Esophagus (tissue), 2 donors: ENCODE results near the gene NPTX1. TPM values are rescaled to one million over a fixed set of nuclear protein-coding genes. Genes with fewer than 3 reads are reported as not detected.

Experiments used
- H3K27ac ChIP-seq, 2 donors: one replicate each; pipeline ENCODE4 v1.5.1; 2013; ENCODE audit warnings: low read depth in 2 of 2, mild to moderate bottlenecking in 2 of 2, inconsistent platforms in 1 of 2, low read length in 1 of 2, moderate library complexity in 1 of 2
- H3K27me3 ChIP-seq, 2 donors: one replicate each; pipeline ENCODE4 v1.6.1; 2013; ENCODE audit warnings: low read length in 2 of 2, control low read depth in 1 of 2, mild to moderate bottlenecking in 1 of 2; ENCODE audit not compliant: insufficient read depth in 2 of 2, control insufficient read depth in 1 of 2
- H3K36me3 ChIP-seq, 2 donors: one replicate each; pipeline ENCODE4 v1.6.1; 2013; ENCODE audit warnings: low read length in 1 of 2; ENCODE audit not compliant: control insufficient read depth in 2 of 2, insufficient read depth in 2 of 2
- H3K4me1 ChIP-seq, 2 donors: one replicate each; pipeline ENCODE4 v1.6.1; 2013; ENCODE audit warnings: low read length in 1 of 2; ENCODE audit not compliant: control insufficient read depth in 2 of 2, insufficient read depth in 2 of 2
- H3K4me3 ChIP-seq, 2 donors: one replicate each; pipeline ENCODE4 v1.5.1; 2013; ENCODE audit warnings: low read length in 2 of 2, mild to moderate bottlenecking in 2 of 2, low read depth in 1 of 2, moderate library complexity in 1 of 2
- H3K9me3 ChIP-seq, 2 donors: one replicate each; pipeline ENCODE4 v1.6.1; 2013; ENCODE audit warnings: mild to moderate bottlenecking in 2 of 2, low read depth in 1 of 2, low read length in 1 of 2, moderate library complexity in 1 of 2; ENCODE audit not compliant: control insufficient read depth in 2 of 2, insufficient read depth in 1 of 2
- WGBS, 2 donors: extraction: QIAGEN DNeasy Blood & Tissue Kit; methylation state at CpG; one replicate each; pipeline ENCODE4 v1.1.7; 2013; 5-methylcytosine and 5-hydroxymethylcytosine counted together
- polyA plus RNA-seq, 2 donors: library from polyadenylated mRNA; stranded (reverse); fragments of 200-250 nt; gene quantifications; one replicate each; pipeline ENCODE4 v1.2.3, GENCODE V29; 2013
- donor health status: healthy with polysubstance abuse.
- donor health status: Bipolar disorder and iron deficiency.

Gene NPTX1
- polyA plus RNA-seq, 2 donors: 0.02 to 0.11 TPM

GRCh38 chr17:80425835-80426426 lies 50.5 kb downstream of the NPTX1 start:
- peaks cover 0 to 7% of the 10 kb centered on the region in 2 donors for H3K4me1 ChIP-seq
- H3K9me3 ChIP-seq: no peaks in the 10 kb centered on the region
- no peaks in the 10 kb centered on the region for H3K27me3 ChIP-seq
- no peaks in the 10 kb centered on the region for H3K36me3 ChIP-seq
- 83 to 84% methylated on average over 9 of the region's 9 CpGs for WGBS, 2 donors
- no peak overlapping the region for H3K27ac ChIP-seq
- H3K4me3 ChIP-seq: no peak overlapping the region

DNA sequence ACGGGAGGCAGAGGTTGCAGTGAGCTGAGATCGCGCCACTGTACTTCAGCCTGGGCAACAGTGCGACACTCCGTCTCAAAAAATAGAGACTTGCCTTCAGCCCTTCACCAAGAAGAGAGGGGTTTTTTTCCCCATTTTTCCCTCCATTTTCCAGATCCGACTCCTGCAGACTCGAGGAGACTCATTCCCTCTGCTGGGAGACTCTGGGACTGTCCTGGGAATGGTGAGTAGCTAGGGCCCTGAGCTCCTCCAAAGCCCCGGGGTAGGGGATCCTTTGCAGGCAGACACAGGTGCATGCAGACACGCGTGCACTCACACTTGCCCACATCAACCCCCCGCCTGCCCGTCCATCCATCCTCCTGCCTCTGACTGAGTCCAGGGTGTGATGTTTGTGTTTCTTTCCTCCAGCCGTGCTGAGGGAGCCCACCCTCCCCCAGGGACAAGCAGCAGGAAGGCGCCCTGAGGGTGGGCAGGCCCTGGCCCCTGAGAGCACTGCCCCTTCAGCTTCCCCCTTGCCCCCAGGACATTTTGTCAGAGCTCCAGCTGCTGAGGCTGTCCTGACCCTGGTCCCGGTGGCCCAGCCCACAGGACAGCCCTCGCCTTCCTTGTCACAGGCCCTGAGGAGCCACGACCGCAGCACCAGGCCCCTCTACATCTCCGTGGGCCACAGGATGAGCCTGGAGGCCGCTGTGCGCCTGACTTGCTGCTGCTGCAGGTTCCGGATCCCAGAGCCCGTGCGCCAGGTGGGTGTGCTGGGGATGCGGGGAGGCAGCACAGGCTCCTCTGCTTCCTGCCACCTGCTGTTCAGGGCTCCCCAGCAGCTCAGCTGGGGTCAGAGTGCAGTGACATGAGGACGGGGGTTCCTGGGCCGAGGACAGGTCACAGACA lies 51.3 kb downstream of the NPTX1 start:
- Histone ChIP-seq H3K4me3 (no peak overlapping the region), H3K36me3 (no peaks in the 10 kb centered on the region), H3K27me3 (no peaks in the 10 kb centered on the region), H3K9me3 (no peaks in the 10 kb centered on the region), H3K27ac (no peak overlapping the region), H3K4me1 (peaks cover 0 to 7% of the 10 kb centered on the region in 2 donors)
- 82 to 84% methylated on average over 27 of the region's 27 CpGs for WGBS, 2 donors

DNA sequence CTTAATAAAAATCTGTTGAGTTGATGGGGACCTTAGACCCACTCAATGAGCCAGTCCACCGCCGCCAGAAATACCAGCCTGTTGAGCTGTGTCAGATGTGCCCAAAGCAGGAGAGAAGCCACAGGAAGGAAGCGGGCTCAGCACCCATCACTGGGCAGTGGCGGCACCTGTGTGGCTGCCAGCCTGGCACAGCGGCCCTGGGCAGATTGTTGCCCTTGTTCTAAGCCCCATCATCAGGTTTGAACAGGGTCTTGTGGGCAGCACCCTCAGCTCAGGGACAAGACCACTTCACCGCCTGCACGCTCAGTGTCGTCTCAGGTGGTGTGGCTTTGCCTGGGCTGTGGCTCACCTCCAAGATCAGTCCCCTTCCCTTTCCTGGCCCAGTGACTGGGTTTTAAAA lies 52.1 kb downstream of the NPTX1 start:
- Histone ChIP-seq H3K4me3 (no peak overlapping the region), H3K9me3 (no peaks in the 10 kb centered on the region), H3K4me1 (peaks cover 0 to 7% of the 10 kb centered on the region in 2 donors), H3K36me3 (peaks cover 0 to 4% of the 10 kb centered on the region in 2 donors), H3K27ac (no peak overlapping the region), H3K27me3 (no peaks in the 10 kb centered on the region)
- 76 to 78% methylated on average over 8 of the region's 8 CpGs for WGBS, 2 donors

DNA sequence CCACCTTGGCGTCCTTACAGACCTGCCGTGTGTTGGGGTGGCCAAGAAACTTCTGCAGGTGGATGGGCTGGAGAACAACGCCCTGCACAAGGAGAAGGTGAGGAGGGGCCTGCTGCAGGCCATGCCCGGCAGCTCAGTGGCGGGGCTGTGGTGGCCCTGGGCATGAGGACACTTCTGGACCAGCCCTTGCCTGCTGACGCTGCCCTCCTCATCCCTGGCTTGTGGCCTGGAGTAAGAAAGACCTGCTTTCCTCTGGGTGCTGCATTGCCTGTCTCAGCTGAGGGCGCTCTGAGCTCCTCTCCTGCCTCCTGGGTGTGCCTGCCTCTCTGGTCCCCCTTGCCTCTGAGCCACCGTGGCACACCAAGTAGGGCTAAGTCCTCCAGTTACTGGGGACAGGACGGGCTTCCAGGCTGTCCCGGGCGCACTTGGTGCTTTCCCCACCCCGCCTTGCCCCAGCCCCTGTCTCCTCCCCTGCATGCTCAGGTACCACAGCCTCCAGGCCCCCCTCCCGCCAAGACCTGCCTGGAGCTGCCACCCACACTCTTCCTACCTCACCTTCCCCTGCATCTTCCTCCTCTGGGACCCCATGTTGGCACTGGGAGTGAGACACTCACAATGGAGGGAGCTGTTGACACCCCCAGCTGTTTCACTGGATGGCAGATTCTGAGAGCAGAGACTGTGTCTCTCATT lies 52.7 kb downstream of the NPTX1 start:
- 61 to 62% methylated on average over 13 of the region's 13 CpGs for WGBS, 2 donors
- no peak overlapping the region for H3K27ac ChIP-seq
- peaks cover 0 to 7% of the 10 kb centered on the region in 2 donors for H3K4me1 ChIP-seq
- H3K36me3 ChIP-seq: peaks cover 0 to 5% of the 10 kb centered on the region in 2 donors
- H3K27me3 ChIP-seq: no peaks in the 10 kb centered on the region
- H3K9me3 ChIP-seq: no peaks in the 10 kb centered on the region
- H3K4me3 ChIP-seq: no peak overlapping the region

GRCh38 chr17:80422981-80423380 lies 53.4 kb downstream of the NPTX1 start:
- Histone ChIP-seq H3K27me3 (no peaks in the 10 kb centered on the region), H3K4me1 (peaks cover 0 to 7% of the 10 kb centered on the region in 2 donors), H3K27ac (no peak overlapping the region), H3K4me3 (no peak overlapping the region), H3K9me3 (no peaks in the 10 kb centered on the region), H3K36me3 (peaks cover 0 to 7% of the 10 kb centered on the region in 2 donors)
- WGBS, 2 donors: 67% methylated on average over 20 of the region's 20 CpGs

- Histone ChIP-seq H3K27me3 (no peaks in the 10 kb centered on the region), H3K36me3 (peaks cover 0 to 14% of the 10 kb centered on the region in 2 donors), H3K9me3 (no peaks in the 10 kb centered on the region), H3K4me1 (peaks cover 0 to 7% of the 10 kb centered on the region in 2 donors), H3K4me3 (no peak overlapping the region), H3K27ac (no peak overlapping the region)
- 84 to 85% methylated on average over 18 of the region's 18 CpGs for WGBS, 2 donors
Observed at GRCh38 chr17:80422276-80422675, 54.1 kb downstream of the NPTX1 start.

DNA sequence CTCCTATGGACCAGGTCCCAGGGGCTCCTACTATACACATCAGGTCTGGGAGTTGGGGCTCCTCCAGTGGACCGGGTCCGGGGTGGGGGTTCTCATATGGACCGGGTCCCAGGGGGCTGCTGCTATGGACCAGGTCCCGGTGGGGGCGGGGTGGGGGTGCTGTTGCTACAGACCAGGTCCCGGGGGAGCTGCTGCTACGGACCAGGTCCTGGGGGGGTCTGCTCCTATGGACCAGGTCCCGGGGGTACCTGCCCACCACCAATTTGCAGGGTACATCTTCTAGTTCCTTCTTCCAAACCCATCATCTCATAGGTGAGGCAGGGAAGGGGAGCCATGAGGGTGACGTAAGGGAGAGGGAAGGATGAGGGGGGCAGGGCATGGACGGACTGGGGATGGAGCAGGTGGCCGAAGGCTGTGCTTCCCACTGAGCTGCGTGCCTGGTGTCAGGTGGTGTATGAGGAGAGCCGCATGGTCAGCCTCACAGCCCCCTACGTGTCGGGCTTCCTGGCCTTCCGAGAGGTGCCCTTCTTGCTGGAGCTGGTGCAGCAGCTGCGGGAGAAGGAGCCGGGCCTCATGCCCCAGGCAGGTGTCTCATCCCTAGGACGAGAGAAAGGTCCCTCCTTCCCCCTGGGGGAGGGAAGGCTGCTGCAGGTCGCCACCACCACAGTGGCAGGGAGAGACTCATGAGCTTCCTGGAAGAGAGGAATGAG lies 54.9 kb downstream of the NPTX1 start:
- Histone ChIP-seq H3K27me3 (no peaks in the 10 kb centered on the region), H3K36me3 (peaks cover 0 to 16% of the 10 kb centered on the region in 2 donors), H3K4me3 (no peak overlapping the region), H3K27ac (no peak overlapping the region), H3K4me1 (peaks cover 0 to 7% of the 10 kb centered on the region in 2 donors), H3K9me3 (no peaks in the 10 kb centered on the region)
- WGBS, 2 donors: 74 to 76% methylated on average over 18 to 20 of the region's 20 CpGs

DNA sequence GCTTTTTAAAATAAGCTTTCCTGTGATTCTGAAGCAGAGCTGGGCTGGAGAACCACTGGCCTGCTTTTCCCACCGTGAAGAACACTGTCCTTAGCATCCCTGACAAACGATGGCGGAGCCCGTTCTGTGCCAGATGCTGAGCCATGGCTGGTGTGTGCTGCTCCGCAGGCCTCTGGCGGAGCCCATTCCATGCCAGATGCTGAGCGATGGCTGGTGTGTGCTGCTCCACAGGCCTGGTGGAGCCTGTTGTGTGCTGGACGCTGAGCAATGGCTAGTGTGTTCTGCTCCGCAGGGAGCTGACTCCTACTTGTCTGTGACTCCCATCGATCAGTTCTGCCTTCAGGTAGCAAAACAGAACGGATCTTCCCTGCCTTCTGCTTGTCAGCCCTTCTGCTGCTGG lies 57.2 kb downstream of the NPTX1 start:
- Histone ChIP-seq H3K36me3 (peaks cover 0 to 16% of the 10 kb centered on the region in 2 donors), H3K9me3 (no peaks in the 10 kb centered on the region), H3K27me3 (no peaks in the 10 kb centered on the region), H3K4me1 (peaks cover 0 to 13% of the 10 kb centered on the region in 2 donors), H3K4me3 (no peak overlapping the region), H3K27ac (no peak overlapping the region)
- 84 to 86% methylated on average over 11 of the region's 11 CpGs for WGBS, 2 donors

DNA sequence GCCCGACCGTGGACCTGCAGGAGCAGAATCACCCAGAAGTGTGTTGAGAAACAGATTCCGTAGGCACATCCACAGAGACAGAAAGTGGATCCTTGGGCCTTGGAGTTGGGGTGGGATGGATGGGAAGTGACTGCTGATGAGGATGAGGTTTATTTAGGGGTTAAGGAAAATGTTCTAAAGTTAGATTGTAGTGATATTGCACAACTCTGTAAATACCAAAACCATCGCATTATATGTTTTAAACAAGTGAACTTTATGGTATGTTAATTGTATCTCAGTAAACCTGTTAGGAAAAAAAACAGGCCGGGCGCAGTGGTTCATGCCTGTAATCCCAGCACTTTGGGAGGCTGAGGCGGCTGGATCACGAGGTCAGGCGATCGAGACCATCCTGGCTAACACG lies 57.8 kb downstream of the NPTX1 start:
- Histone ChIP-seq H3K4me3 (no peak overlapping the region), H3K27ac (no peak overlapping the region), H3K36me3 (peaks cover 0 to 16% of the 10 kb centered on the region in 2 donors), H3K4me1 (peaks cover 0 to 15% of the 10 kb centered on the region in 2 donors), H3K9me3 (no peaks in the 10 kb centered on the region), H3K27me3 (no peaks in the 10 kb centered on the region)
- 95 to 96% methylated on average over 11 of the region's 11 CpGs for WGBS, 2 donors
